HepG2 (cell line): Measurements from ENCODE around the gene OVAAL. TPM values are rescaled to one million over a fixed set of nuclear protein-coding genes. Genes with fewer than 3 reads are reported as not detected.

Source experiments
- HHEX ChIP-seq: IDR thresholded peaks from 2 replicates; pipeline ENCODE4 v1.6.1; 2016; ENCODE audit warnings: control low read depth
- KAT2B ChIP-seq: fragments of 150-350 bp; IDR thresholded peaks from 2 replicates; pipeline ENCODE4 v1.6.1; 2014; ENCODE audit warnings: low read depth, low read length, borderline replicate concordance
- NCOR1 ChIP-seq: fragments of 200-600 bp; sonication (generic); IDR thresholded peaks from 2 replicates; pipeline ENCODE4 v1.7.0; 2017; ENCODE audit warnings: antibody characterized with exemption, low read length, borderline replicate concordance
- polyA plus RNA-seq, 8 experiments: library from polyadenylated mRNA; depleted of rRNA in 3 of 8; stranded (reverse) in 7 of 8; unstranded in 1 of 8; fragments of >200 nt; fragmentation: Illumina TruSeq in 4 of 8; extraction: Trizol in 4 of 8; gene quantifications; 2 replicates each; pipeline versions ENCODE4 v1.2.1 to v1.2.3, GENCODE V29; 2011 to 2016; ENCODE audit warnings: low read depth in 4 of 8, missing spikeins in 1 of 8, mixed read lengths in 1 of 8; ENCODE audit not compliant: insufficient read depth in 1 of 8
- total RNA-seq, 5 experiments: library from RNA; depleted of rRNA; stranded (reverse); fragments of >200 nt; fragmentation: Illumina TruSeq; extraction: Trizol; gene quantifications; 2 replicates each; pipeline ENCODE4 v1.2.3, GENCODE V29; 2016; ENCODE audit warnings: low read depth in 1 of 5
- TF ChIP-seq, protein P1 (sequence below): sonication (generic); formaldehyde crosslinking; IDR thresholded peaks from 2 replicates; pipeline ENCODE4 v1.8.1; 2022; ENCODE audit warnings: mild to moderate bottlenecking, missing genetic modification reagents
- TF ChIP-seq, protein P2 (sequence below): IDR thresholded peaks from 2 replicates; pipeline ENCODE4 v1.6.1; 2016; ENCODE audit warnings: missing compliant biosample characterization, missing genetic modification reagents, borderline replicate concordance
- TF ChIP-seq, protein P3 (sequence below), 2 experiments: fragments of 450-650 bp in 1 of 2; sonication (generic) in 1 of 2; formaldehyde crosslinking in 1 of 2; IDR thresholded peaks; 2 replicates each; pipeline versions ENCODE4 v1.6.1 to v1.8.0; 2016 to 2022; ENCODE audit warnings: antibody characterized with exemption in 1 of 2, mild to moderate bottlenecking in 1 of 2, missing genetic modification reagents in 1 of 2
- TF ChIP-seq, protein P4 (sequence below): sonication (generic); formaldehyde crosslinking; IDR thresholded peaks from 2 replicates; pipeline ENCODE4 v1.9.0; 2021; ENCODE audit warnings: mild to moderate bottlenecking, missing genetic modification reagents

Gene OVAAL
- total and polyA plus RNA-seq, 2 of the 13 experiments (the other 11 are each of a cell fraction or from before 2014, with no cell fraction given): 0.04 TPM; not detected in 1

DNA sequence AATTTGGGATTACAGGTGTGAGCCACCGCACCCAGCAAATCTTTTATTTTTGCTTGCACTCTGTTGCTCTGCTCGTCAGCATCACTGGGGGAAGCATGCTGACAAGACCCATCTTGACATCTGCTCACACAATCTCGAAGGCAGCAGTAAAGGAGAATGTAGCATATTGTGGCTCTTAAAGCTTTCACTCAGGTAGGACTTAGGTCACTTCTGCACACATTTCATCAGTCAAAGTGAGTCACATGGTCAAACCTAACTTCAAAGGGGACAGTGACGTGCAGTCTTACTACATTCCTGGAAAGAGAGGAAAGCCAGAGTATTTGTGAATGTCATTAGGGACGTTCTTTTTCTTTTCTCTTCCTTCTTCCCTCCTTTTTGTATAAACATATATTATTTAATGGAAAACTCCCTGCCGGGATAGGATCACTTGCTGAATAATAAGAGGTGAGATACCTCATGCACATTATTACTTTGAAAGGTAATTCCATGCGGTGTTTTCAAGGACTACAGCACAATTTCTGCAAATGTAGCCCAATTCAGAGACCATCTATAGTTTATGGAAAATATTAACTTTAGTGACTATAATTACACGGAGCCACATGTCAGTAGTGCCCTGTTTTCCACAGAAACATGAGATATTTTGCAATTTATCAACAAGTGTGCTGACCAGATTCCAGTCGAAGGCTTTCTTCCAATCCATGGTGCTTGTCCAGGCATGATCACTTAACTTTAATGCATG lies 37.1 kb upstream of the OVAAL start (continued):
- TF ChIP-seq, protein P1, sequence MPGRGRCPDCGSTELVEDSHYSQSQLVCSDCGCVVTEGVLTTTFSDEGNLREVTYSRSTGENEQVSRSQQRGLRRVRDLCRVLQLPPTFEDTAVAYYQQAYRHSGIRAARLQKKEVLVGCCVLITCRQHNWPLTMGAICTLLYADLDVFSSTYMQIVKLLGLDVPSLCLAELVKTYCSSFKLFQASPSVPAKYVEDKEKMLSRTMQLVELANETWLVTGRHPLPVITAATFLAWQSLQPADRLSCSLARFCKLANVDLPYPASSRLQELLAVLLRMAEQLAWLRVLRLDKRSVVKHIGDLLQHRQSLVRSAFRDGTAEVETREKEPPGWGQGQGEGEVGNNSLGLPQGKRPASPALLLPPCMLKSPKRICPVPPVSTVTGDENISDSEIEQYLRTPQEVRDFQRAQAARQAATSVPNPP (CRISPR knock-in tag): no peak
- TF ChIP-seq NCOR1 (peak; percentile 26; the same call in 1 of the 2 replicates), HHEX (CRISPR knock-in tag) (no peak), KAT2B (no peak)
- TF ChIP-seq, protein P2, sequence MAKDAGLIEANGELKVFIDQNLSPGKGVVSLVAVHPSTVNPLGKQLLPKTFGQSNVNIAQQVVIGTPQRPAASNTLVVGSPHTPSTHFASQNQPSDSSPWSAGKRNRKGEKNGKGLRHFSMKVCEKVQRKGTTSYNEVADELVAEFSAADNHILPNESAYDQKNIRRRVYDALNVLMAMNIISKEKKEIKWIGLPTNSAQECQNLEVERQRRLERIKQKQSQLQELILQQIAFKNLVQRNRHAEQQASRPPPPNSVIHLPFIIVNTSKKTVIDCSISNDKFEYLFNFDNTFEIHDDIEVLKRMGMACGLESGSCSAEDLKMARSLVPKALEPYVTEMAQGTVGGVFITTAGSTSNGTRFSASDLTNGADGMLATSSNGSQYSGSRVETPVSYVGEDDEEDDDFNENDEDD: 0 out of 2 replicates have a peak, but pooled peaks have one; percentile 34
- TF ChIP-seq, protein P3, sequence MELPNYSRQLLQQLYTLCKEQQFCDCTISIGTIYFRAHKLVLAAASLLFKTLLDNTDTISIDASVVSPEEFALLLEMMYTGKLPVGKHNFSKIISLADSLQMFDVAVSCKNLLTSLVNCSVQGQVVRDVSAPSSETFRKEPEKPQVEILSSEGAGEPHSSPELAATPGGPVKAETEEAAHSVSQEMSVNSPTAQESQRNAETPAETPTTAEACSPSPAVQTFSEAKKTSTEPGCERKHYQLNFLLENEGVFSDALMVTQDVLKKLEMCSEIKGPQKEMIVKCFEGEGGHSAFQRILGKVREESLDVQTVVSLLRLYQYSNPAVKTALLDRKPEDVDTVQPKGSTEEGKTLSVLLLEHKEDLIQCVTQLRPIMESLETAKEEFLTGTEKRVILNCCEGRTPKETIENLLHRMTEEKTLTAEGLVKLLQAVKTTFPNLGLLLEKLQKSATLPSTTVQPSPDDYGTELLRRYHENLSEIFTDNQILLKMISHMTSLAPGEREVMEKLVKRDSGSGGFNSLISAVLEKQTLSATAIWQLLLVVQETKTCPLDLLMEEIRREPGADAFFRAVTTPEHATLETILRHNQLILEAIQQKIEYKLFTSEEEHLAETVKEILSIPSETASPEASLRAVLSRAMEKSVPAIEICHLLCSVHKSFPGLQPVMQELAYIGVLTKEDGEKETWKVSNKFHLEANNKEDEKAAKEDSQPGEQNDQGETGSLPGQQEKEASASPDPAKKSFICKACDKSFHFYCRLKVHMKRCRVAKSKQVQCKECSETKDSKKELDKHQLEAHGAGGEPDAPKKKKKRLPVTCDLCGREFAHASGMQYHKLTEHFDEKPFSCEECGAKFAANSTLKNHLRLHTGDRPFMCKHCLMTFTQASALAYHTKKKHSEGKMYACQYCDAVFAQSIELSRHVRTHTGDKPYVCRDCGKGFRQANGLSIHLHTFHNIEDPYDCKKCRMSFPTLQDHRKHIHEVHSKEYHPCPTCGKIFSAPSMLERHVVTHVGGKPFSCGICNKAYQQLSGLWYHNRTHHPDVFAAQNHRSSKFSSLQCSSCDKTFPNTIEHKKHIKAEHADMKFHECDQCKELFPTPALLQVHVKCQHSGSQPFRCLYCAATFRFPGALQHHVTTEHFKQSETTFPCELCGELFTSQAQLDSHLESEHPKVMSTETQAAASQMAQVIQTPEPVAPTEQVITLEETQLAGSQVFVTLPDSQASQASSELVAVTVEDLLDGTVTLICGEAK (IDR thresholded peaks at IDR 0.05): no peak
- TF ChIP-seq, protein P3 (CRISPR knock-in tag; IDR thresholded peaks at IDR 0.05): no peak
- TF ChIP-seq, protein P4, sequence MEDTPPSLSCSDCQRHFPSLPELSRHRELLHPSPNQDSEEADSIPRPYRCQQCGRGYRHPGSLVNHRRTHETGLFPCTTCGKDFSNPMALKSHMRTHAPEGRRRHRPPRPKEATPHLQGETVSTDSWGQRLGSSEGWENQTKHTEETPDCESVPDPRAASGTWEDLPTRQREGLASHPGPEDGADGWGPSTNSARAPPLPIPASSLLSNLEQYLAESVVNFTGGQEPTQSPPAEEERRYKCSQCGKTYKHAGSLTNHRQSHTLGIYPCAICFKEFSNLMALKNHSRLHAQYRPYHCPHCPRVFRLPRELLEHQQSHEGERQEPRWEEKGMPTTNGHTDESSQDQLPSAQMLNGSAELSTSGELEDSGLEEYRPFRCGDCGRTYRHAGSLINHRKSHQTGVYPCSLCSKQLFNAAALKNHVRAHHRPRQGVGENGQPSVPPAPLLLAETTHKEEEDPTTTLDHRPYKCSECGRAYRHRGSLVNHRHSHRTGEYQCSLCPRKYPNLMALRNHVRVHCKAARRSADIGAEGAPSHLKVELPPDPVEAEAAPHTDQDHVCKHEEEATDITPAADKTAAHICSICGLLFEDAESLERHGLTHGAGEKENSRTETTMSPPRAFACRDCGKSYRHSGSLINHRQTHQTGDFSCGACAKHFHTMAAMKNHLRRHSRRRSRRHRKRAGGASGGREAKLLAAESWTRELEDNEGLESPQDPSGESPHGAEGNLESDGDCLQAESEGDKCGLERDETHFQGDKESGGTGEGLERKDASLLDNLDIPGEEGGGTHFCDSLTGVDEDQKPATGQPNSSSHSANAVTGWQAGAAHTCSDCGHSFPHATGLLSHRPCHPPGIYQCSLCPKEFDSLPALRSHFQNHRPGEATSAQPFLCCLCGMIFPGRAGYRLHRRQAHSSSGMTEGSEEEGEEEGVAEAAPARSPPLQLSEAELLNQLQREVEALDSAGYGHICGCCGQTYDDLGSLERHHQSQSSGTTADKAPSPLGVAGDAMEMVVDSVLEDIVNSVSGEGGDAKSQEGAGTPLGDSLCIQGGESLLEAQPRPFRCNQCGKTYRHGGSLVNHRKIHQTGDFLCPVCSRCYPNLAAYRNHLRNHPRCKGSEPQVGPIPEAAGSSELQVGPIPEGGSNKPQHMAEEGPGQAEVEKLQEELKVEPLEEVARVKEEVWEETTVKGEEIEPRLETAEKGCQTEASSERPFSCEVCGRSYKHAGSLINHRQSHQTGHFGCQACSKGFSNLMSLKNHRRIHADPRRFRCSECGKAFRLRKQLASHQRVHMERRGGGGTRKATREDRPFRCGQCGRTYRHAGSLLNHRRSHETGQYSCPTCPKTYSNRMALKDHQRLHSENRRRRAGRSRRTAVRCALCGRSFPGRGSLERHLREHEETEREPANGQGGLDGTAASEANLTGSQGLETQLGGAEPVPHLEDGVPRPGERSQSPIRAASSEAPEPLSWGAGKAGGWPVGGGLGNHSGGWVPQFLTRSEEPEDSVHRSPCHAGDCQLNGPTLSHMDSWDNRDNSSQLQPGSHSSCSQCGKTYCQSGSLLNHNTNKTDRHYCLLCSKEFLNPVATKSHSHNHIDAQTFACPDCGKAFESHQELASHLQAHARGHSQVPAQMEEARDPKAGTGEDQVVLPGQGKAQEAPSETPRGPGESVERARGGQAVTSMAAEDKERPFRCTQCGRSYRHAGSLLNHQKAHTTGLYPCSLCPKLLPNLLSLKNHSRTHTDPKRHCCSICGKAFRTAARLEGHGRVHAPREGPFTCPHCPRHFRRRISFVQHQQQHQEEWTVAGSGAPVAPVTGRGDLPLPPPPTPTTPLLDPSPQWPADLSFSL (CRISPR knock-in tag): no peak
